ENCODE measurements around the gene PPP1R16B. TPM values are rescaled to one million over a fixed set of nuclear protein-coding genes. Genes with fewer than 3 reads are reported as not detected.

Gene PPP1R16B
- 0.10 to 0.12 TPM (median 0.11 TPM) in 5 replicates for total RNA-seq (2022; extraction: Qiagen RNA extraction; ENCODE audit: low read depth)

GRCh38 chr20:38805502-38805957, at the start of gene PPP1R16B:
Gene PPP1R16B (plus strand): TSS chr20:38805697. CDS start chr20:38835926, 30,229 bp downstream.

GRCh38 chr20:38926142-38926933, 120.8 kb downstream of the PPP1R16B start, which contains the start of gene FAM83D:
Gene FAM83D (plus strand): TSS chr20:38926417. CDS start chr20:38926443, 26 bp downstream.

GRCh38 chr20:38962044-38962927, 156.8 kb downstream of the PPP1R16B start, which contains the start of gene DHX35:
Gene DHX35 (plus strand): TSS chr20:38962344. CDS start chr20:38962368, 24 bp downstream.

Other genes with a start within 250 kb of the PPP1R16B start
- gene ADIG, start 224.5 kb upstream of the PPP1R16B start, total RNA-seq (2022; extraction: Qiagen RNA extraction; ENCODE audit: low read depth), result not detected in 5 replicates
- gene ARHGAP40, start 203.9 kb upstream of the PPP1R16B start, total RNA-seq (2022; extraction: Qiagen RNA extraction; ENCODE audit: low read depth), result 0.09 TPM in 1 of 5 replicates, not detected in the others
- gene SLC32A1, start 81.2 kb upstream of the PPP1R16B start, total RNA-seq (2022; extraction: Qiagen RNA extraction; ENCODE audit: low read depth), result not detected in 5 replicates
- 7.2 to 10.8 TPM (median 10.3 TPM) in 5 replicates for gene ACTR5, start 57.2 kb upstream of the PPP1R16B start, total RNA-seq (2022; extraction: Qiagen RNA extraction; ENCODE audit: low read depth)
- 54.1 to 81.5 TPM (median 73.7 TPM) in 5 replicates for gene FAM83D, start 120.7 kb downstream of the PPP1R16B start, total RNA-seq (2022; extraction: Qiagen RNA extraction; ENCODE audit: low read depth)
- 7.9 to 8.8 TPM (median 8.2 TPM) in 5 replicates for gene DHX35, start 156.6 kb downstream of the PPP1R16B start, total RNA-seq (2022; extraction: Qiagen RNA extraction; ENCODE audit: low read depth)